Psoas muscle (tissue), 8 donors: Measurements from ENCODE around the gene C19orf53. TPM values are rescaled to one million over a fixed set of nuclear protein-coding genes. Genes with fewer than 3 reads are reported as not detected.

ENCODE experiments used
- ATAC-seq, 4 donors: fragments of 200-7000 bp; cut with Tn5 transposase; one replicate each; pipeline ENCODE4 v1.9.1; 2020; ENCODE audit warnings: moderate library complexity in 3 of 4, mild to moderate bottlenecking in 2 of 4
- DNase-seq, 2 donors: peaks; one replicate each; pipeline ENCODE4 v3.0.0-alpha.2; 2020
- H3K27ac ChIP-seq: fragments of 200-600 bp; one replicate; pipeline ENCODE4 v1.8.0; 2022
- H3K27me3 ChIP-seq, 3 donors: fragments of 200-600 bp in 1 of 3; one replicate each; pipeline versions ENCODE4 v1.6.1 to v1.8.0; 2013 to 2022; ENCODE audit warnings: low read length in 2 of 3, mild to moderate bottlenecking in 2 of 3, moderate library complexity in 1 of 3; ENCODE audit not compliant: insufficient read depth in 3 of 3
- H3K36me3 ChIP-seq, 2 donors: fragments of 200-600 bp in 1 of 2; one replicate each; pipeline versions ENCODE4 v1.6.1 to v1.8.0; 2013 to 2022; ENCODE audit warnings: low read depth in 1 of 2, mild to moderate bottlenecking in 1 of 2, moderate library complexity in 1 of 2; ENCODE audit not compliant: insufficient read depth in 1 of 2
- H3K4me1 ChIP-seq: fragments of 200-600 bp; one replicate; pipeline ENCODE4 v1.8.0; 2022
- H3K4me3 ChIP-seq: fragments of 200-600 bp; one replicate; pipeline ENCODE4 v1.8.0; 2022; ENCODE audit warnings: mild to moderate bottlenecking
- H3K9me3 ChIP-seq: fragments of 200-600 bp; one replicate; pipeline ENCODE4 v1.8.0; 2022
- CTCF ChIP-seq: fragments of 200-600 bp; IDR thresholded peaks from one replicate; pipeline ENCODE4 v1.8.0; 2022; ENCODE audit warnings: antibody characterized with exemption
- whole genome bisulfite sequencing, 3 donors: extraction: QIAGEN DNeasy Blood & Tissue Kit; methylation state at CpG; one replicate each; pipeline versions ENCODE4 v1.1.6 to v1.1.7; 2013; 5-methylcytosine and 5-hydroxymethylcytosine counted together
- intact Hi-C, 2 donors: fragments of 100-400 bp; cut with DNase I; formaldehyde crosslinking; loops; one replicate each; pipeline versions ENCODE4 v1.11.0 to v1.14.2; 2022
- polyA plus RNA-seq, 3 donors: library from polyadenylated mRNA; stranded (reverse); fragments of 200-250 nt; gene quantifications; one replicate each; pipeline ENCODE4 v1.2.3, GENCODE V29; 2013
- total RNA-seq, 4 donors: library from RNA; stranded (reverse); fragmentation: NEBNext Ultra II Directional in 2 of 4; extraction: Animal tissue kit (Norgen Biotek cat#: 25700) in 2 of 4; gene quantifications; one replicate each; pipeline versions ENCODE4 v1.2.1 to v1.2.4, GENCODE V29; 2021 to 2023
- donor health status: healthy with polysubstance abuse.
- donor health status: DM: no; HTN: no; CAD: no; lungs with moderate emphysema.
- donor health status: Bipolar disorder and iron deficiency.
- donor health status: healthy.
- donor health status: DM: yes; HTN: yes; CAD: no.
- donor health status: DM: no; HTN: no; CAD: no.
- donor health status: DM: no; HTN: no; CAD: no.
- donor health status: DM: yes; HTN: yes; CAD: no.

The C19orf53 gene
- total and polyA plus RNA-seq, 7 donors = 88.9 to 196 (median 109) TPM

GRCh38 chr19:13808856-13809255, 34.6 kb downstream of the C19orf53 start:
- peaks cover 0 to 18% of the 10 kb centered on the region in 2 donors for H3K36me3 ChIP-seq
- H3K27ac ChIP-seq = no peak overlapping the region
- TF ChIP-seq CTCF = no peak
- no peaks in the 10 kb centered on the region for H3K9me3 ChIP-seq
- 93 to 95% (median 93%) methylated on average over 33 to 34 of the region's 34 CpGs for WGBS, 3 donors
- no peak for DNase-seq
- no peaks in the 10 kb centered on the region for H3K4me1 ChIP-seq
- no peak overlapping the region for H3K4me3 ChIP-seq
- intact Hi-C loops = no loop called here
- no peaks in the 10 kb centered on the region for H3K27me3 ChIP-seq
- peak in 1 of 4 donors; percentile 28 for ATAC-seq

DNA sequence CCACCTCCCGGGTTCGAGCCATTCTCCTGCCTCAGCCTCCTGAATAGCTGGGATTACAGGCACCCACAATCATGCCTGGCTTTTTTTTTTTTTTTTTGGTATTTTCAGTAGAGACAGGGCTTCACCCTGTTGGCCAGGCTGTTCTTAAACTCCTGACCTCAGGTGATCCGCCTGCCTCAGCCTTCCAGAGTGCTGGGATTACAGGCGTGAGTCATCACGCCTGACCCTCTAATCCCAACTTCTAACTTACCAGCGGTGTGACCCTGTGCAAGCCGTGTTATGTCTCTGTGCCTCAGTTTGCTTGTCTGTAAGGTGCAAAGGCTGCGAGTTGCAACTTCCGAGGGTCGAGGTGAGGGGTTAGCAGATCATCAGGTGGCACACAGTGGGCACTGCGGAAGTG, 38.3 kb downstream of the C19orf53 start:
- TF ChIP-seq CTCF = no peak
- no peak for ATAC-seq

GRCh38 chr19:13813147-13813546, 38.9 kb downstream of the C19orf53 start:
- no peak overlapping the region for H3K4me3 ChIP-seq
- H3K27ac ChIP-seq = no peak overlapping the region
- no peaks in the 10 kb centered on the region for H3K4me1 ChIP-seq
- intact Hi-C loops = no loop called here
- 95 to 100% (median 99%) methylated on average over 1 to 2 of the region's 2 CpGs for WGBS, 3 donors
- no peaks in the 10 kb centered on the region for H3K27me3 ChIP-seq
- ATAC-seq (no peak), DNase-seq (no peak)
- H3K36me3 ChIP-seq = peaks cover 0 to 28% of the 10 kb centered on the region in 2 donors
- H3K9me3 ChIP-seq = no peaks in the 10 kb centered on the region
- TF ChIP-seq CTCF = no peak

More for the DNA sequence above, 38.3 kb downstream of the C19orf53 start:
- WGBS, 3 donors = 90 to 97% (median 93%) methylated on average over 11 of the region's 11 CpGs
- DNase-seq = no peak
- no peaks in the 10 kb centered on the region for H3K4me1 ChIP-seq
- H3K9me3 ChIP-seq = no peaks in the 10 kb centered on the region
- H3K27me3 ChIP-seq = no peaks in the 10 kb centered on the region
- H3K27ac ChIP-seq = no peak overlapping the region
- no peak overlapping the region for H3K4me3 ChIP-seq
- H3K36me3 ChIP-seq = peaks cover 0 to 28% of the 10 kb centered on the region in 2 donors
- intact Hi-C loops = no loop called here

DNA sequence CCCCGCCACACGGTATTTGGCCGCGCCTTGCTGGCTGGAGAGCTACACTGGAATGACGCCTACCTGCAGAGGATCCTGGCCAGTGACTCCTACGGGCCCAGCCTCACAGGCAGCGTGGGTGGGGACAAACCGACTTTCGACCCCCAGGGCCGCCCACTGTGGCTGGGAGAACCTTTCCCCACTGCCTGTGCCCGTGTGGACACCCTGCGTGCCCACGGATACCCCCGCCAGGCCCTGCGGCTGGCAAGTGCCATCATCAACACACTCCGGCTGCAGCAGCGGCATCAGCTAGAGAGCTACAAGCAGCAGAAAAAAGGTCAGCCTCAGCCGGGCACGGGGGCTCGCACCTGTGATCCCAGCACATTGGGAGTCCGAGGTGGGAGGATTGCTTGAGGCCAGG, 40.3 kb downstream of the C19orf53 start:
- Histone ChIP-seq H3K27ac (no peak overlapping the region), H3K9me3 (no peaks in the 10 kb centered on the region), H3K4me3 (no peak overlapping the region), H3K36me3 (peaks cover 0 to 18% of the 10 kb centered on the region in 2 donors), H3K27me3 (no peaks in the 10 kb centered on the region), H3K4me1 (no peaks in the 10 kb centered on the region)
- no peak for TF ChIP-seq CTCF
- intact Hi-C loops = no loop called here
- 91 to 95% (median 92%) methylated on average over 20 to 21 of the region's 21 CpGs for WGBS, 3 donors
- DNase-seq = no peak
- no peak for ATAC-seq

GRCh38 chr19:13817018-13817614, 42.9 kb downstream of the C19orf53 start:
- Histone ChIP-seq H3K9me3 (no peaks in the 10 kb centered on the region), H3K36me3 (peaks cover 0 to 9% of the 10 kb centered on the region in 2 donors), H3K4me3 (no peak overlapping the region), H3K27ac (no peak overlapping the region), H3K27me3 (no peaks in the 10 kb centered on the region), H3K4me1 (no peaks in the 10 kb centered on the region)
- intact Hi-C loops = no loop called here
- DNase-seq (no peak), ATAC-seq (no peak)
- 75 to 78% (median 75%) methylated on average over 11 of the region's 11 CpGs for whole genome bisulfite sequencing, 3 donors
- TF ChIP-seq CTCF = no peak
